ENCODE measurements around the gene EML5.

Gene EML5

GRCh38 chr14:88729159-88729558 lies 63.6 kb downstream of the EML5 start:
- in situ Hi-C loops (cut with MboI; ENCODE audit: low sequenced_read_pairs) = no loop called here

DNA sequence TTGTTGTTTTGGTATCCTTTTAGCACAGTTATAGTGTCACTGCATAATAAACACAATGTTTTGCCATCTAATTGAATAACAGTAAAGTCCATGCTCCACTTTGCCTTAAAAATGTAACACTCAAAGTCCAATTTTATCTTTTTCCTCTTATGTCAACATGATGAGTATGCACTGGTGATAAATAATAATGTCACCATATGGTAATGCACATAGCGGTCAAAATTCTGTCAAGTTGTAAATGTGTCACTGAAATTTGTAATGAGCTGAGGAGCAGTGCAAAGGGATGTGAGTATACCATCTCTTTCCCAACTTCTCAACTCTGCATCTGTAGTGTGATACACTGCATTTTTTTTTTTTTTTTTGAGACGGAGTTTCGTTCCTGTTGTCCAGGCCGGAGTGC lies 65.7 kb downstream of the EML5 start:
- in situ Hi-C loops (cut with MboI; ENCODE audit: low sequenced_read_pairs) = no loop called here

DNA sequence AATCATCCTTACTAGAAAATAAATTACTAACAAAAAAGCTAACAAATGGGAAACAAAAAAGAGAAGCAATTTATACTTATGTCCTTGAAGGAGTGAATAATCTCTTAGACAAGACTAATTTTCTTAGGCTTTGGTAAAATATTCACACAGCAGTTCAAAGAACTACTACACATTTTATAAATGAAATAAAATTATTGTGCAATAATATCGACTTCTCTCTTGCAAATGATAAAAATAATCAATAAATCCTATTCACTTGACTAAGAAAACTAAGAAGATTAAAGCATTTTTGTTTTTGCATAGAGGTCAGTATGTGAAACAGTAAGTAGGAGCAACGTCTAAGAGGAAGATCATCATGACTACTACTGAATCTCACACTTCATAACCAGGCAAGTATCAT lies 82.0 kb downstream of the EML5 start:
- in situ Hi-C loops (cut with MboI; ENCODE audit: low sequenced_read_pairs) = no loop called here

- in situ Hi-C loops (cut with MboI; ENCODE audit: low sequenced_read_pairs) = no loop called here
Observed at GRCh38 chr14:88707088-88707487, 85.7 kb downstream of the EML5 start.

DNA sequence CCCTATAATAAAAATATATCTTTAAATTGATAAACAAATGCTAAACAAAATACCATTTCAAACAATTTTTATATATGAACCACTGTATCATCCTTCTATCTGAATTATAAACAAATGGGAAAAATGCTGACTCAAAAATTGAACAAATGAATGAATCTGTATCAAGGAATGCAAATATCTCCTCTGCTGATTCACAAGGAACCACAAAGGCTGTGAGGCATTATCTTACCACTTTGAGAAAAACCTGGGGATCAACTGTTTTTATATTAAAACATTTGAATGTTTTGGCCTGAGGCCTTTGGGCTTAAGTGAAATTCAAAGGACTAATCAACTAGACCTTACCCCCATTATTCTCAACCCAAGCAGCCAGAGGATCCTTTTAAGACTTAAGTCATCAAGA lies 86.3 kb downstream of the EML5 start:
- in situ Hi-C loops (cut with MboI; ENCODE audit: low sequenced_read_pairs) = no loop called here

- in situ Hi-C loops (cut with MboI; ENCODE audit: low sequenced_read_pairs) = no loop called here
Observed at GRCh38 chr14:88698651-88699050, 94.1 kb downstream of the EML5 start.

DNA sequence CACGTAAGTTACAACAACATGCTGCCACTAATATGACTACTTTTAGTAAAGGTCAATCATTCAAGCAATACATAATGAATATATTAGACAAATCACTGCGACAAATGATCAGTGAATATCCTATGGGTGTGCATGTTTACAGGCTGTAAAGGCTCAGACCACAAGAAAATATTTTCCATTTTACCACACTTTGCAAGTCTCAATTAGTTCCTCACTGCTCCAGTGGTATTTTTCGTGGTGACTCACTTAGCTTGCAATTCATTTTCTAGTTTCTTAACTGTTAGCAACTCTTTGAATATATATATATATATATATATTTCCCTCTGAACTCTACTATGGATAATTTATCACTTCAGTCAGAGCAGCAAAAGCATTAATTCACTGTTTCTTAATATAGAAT lies 96.9 kb downstream of the EML5 start:
- in situ Hi-C loops (cut with MboI; ENCODE audit: low sequenced_read_pairs) = no loop called here

GRCh38 chr14:88688386-88688785 lies 104.4 kb downstream of the EML5 start:
- in situ Hi-C loops (cut with MboI; ENCODE audit: low sequenced_read_pairs) = no loop called here

GRCh38 chr14:88683119-88683518 lies 109.6 kb downstream of the EML5 start:
- in situ Hi-C loops (cut with MboI; ENCODE audit: low sequenced_read_pairs) = no loop called here

DNA sequence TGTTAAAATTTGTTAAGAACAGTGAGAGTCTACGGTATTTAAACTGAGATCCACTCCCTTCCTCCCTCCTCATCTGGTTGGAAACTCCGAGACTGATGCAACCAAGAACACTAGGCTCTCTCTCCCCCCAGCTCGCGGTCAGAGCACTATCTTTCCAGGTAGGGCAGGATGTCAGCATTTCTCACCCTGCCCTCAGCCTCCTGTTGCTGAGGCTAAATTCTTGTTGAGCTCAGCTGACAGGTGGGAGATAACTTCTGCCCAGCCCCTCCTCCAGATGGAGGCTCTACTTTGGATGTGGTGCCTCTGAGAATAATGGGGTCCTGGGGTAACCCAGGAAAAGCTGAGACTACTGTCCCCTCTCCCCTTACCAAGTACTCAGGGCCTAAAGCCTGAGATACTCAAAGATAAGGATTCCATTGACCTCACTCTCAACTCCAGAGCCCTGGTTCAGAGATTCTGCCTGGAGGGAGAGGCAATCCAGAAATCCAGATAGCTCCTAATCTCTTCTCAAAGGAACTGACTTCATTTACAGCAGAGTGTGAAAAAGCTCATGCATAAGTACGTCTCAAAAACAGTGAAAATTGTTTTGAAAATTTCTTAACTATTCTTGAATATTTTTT lies 110.1 kb downstream of the EML5 start:
- in situ Hi-C loops (cut with MboI; ENCODE audit: low sequenced_read_pairs) = no loop called here

GRCh38 chr14:88681755-88682494 lies 110.8 kb downstream of the EML5 start:
- in situ Hi-C loops (cut with MboI; ENCODE audit: low sequenced_read_pairs) = no loop called here

- in situ Hi-C loops (cut with MboI; ENCODE audit: low sequenced_read_pairs) = no loop called here
Observed at GRCh38 chr14:88669346-88669745, 123.4 kb downstream of the EML5 start.

DNA sequence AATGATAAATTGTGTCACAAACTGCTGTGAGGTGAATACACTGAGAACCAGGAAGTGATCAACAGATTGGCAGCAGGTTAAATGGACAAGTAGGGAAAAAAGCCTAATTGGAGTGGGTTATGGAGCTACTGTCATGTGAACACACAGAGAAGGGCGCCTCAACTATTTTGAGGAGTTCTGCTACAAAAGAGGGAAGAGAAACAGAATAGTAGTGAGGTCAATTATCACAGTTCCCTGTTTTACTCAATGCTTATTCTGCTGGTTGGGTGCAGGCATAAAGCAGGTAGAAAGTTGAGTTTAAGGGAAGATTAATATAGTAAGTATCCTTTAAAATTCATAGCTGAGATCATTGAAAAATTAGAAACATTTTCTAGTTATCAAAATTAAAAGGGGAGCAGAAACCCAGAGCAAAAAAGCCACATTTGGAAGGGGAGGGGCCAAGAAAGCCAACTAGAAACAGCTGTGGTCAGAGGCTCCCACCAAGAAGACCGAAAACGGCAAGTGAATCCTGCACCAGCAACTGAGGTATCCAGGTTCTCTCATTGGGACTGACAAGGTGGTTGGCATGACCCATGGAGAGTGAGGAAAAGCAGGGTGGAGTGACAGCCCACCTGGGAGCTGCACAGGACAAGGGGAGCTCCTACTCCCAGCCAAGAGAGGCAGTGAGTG lies 124.2 kb downstream of the EML5 start:
- in situ Hi-C loops (cut with MboI; ENCODE audit: low sequenced_read_pairs) = no loop called here

GRCh38 chr14:88667555-88668273 lies 125.0 kb downstream of the EML5 start:
- in situ Hi-C loops (cut with MboI; ENCODE audit: low sequenced_read_pairs) = no loop called here

DNA sequence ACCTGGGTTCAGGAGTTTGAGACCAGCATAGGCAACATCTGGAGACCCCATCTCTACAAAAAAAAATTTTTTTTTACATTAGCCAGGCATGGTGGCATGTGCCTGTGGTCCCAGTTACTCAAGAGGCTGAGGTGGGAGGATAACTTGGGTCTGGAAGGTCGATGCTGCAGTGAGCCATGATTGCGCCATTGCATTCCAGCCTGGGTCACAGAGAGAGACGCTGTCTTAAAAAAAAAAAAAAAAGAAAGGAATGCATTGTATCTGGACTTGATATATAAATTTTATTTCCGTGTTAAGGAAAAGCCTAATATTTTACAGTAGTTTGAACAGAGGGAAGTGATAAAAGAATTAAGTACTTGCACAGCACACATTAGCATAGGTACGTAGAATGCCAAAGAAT lies 132.7 kb downstream of the EML5 start:
- in situ Hi-C loops (cut with MboI; ENCODE audit: low sequenced_read_pairs) = no loop called here

DNA sequence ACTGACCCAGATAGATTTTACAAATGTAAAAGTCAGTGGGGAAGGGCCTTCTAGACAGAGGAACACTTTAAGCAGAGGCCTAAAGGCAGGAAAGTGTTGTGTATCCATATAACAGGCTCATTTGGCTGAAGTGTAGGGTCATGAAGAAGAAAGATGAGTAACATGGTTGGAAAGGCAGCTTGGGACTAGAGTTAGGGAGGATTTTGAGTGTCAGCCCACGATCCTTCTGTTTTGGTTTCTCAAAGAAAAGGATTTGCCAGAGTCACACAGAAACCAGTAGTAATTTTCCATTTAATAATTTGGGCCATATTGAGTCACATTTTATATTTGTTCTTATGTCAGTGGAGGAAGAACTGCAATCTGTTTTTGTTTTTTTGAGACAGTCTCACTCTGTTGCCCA lies 153.5 kb downstream of the EML5 start:
- in situ Hi-C loops (cut with MboI; ENCODE audit: low sequenced_read_pairs) = no loop called here

- in situ Hi-C loops (cut with MboI; ENCODE audit: low sequenced_read_pairs) = no loop called here
Observed at GRCh38 chr14:88632512-88632911, 160.2 kb downstream of the EML5 start.

DNA sequence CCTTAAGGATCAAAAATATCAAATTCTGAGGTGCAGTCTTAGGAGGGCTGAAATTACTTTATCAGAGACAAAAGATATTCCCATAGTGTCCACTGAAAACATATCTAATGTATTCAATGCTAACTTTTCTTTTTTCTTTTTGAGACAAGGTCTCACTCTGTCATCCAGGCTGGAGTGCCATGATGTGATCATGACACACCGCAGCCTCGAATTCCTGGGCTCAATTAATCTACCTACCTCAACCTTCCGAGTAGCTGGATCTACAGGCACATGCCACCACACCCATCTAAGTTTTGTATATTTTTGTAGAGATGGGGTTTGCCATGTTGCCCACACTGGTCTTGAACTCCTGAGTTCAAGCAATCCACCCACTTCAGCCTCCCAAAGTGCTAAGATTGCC lies 161.7 kb downstream of the EML5 start:
- in situ Hi-C loops (cut with MboI; ENCODE audit: low sequenced_read_pairs) = no loop called here

DNA sequence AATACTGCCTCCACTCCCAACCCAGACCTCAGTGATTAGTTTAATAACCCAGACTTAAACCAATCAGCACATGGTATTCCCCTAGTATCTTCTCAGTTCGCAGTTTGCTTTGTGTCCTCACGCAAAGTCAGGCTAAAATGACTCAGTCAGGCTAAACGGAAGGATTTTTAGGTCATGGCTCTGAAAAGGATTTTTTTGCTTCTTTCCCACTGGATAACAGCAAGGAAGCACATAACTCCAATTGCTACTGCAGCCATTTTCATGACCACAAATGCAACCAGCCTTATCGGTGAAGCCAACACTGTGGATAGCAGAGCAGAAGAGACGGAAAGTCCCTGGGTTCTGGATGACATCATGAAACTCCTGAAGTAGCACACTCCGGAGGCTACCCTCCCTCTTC lies 162.2 kb downstream of the EML5 start:
- in situ Hi-C loops (cut with MboI; ENCODE audit: low sequenced_read_pairs) = no loop called here

- in situ Hi-C loops (cut with MboI; ENCODE audit: low sequenced_read_pairs) = no loop called here
Observed at GRCh38 chr14:88628462-88628861, 164.3 kb downstream of the EML5 start.

DNA sequence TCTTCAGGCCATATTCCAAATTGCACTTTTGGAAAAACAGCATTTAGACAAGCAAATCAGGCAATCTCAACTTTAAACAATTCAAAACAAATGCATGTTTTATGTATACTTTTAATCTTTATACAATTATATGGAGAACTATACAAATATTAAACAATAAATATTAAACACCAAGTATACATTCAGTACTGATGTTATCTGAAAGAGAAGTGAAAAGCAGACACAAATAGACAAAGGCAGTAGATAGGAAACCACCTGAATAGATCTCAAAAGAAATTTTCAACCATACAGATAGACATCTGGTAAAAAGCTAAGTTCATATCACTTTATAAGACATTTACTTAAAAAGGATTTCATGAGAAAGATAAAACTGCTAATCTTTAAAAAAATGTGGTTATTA lies 164.7 kb downstream of the EML5 start:
- in situ Hi-C loops (cut with MboI; ENCODE audit: low sequenced_read_pairs) = no loop called here

GRCh38 chr14:88625671-88626070 lies 167.1 kb downstream of the EML5 start:
- in situ Hi-C loops (cut with MboI; ENCODE audit: low sequenced_read_pairs) = no loop called here

All from HL-60/S4 (cell line).